GM20000 (cell line): Measurements from ENCODE around the gene SPIN1.

Experiments
- DNase-seq: peaks from one replicate; pipeline ENCODE4 v3.0.0; 2012; ENCODE audit warnings: low spot score
- TF ChIP-seq, protein P1 (sequence below): IDR thresholded peaks from 2 replicates; pipeline ENCODE4 v1.5.1; 2012; ENCODE audit warnings: mild to moderate bottlenecking, control low read depth; ENCODE audit errors: extremely low read depth, missing control alignments

SPIN1 gene

GRCh38 chr9:88403340-88403739 is 15.1 kb downstream of the SPIN1 start:
- DNase-seq, result no peak
- TF ChIP-seq, protein P1, sequence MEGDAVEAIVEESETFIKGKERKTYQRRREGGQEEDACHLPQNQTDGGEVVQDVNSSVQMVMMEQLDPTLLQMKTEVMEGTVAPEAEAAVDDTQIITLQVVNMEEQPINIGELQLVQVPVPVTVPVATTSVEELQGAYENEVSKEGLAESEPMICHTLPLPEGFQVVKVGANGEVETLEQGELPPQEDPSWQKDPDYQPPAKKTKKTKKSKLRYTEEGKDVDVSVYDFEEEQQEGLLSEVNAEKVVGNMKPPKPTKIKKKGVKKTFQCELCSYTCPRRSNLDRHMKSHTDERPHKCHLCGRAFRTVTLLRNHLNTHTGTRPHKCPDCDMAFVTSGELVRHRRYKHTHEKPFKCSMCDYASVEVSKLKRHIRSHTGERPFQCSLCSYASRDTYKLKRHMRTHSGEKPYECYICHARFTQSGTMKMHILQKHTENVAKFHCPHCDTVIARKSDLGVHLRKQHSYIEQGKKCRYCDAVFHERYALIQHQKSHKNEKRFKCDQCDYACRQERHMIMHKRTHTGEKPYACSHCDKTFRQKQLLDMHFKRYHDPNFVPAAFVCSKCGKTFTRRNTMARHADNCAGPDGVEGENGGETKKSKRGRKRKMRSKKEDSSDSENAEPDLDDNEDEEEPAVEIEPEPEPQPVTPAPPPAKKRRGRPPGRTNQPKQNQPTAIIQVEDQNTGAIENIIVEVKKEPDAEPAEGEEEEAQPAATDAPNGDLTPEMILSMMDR, result no peak

GRCh38 chr9:88406051-88406450 is 17.8 kb downstream of the SPIN1 start:
- TF ChIP-seq, protein P1, result no peak
- DNase-seq, result no peak

- TF ChIP-seq, protein P1, result no peak
- DNase-seq, result no peak
These were observed 23.2 kb downstream of the SPIN1 start for GRCh38 chr9:88411471-88411870.

GRCh38 chr9:88414298-88414697 is 26.1 kb downstream of the SPIN1 start:
- DNase-seq, result no peak
- TF ChIP-seq, protein P1, result no peak

DNA sequence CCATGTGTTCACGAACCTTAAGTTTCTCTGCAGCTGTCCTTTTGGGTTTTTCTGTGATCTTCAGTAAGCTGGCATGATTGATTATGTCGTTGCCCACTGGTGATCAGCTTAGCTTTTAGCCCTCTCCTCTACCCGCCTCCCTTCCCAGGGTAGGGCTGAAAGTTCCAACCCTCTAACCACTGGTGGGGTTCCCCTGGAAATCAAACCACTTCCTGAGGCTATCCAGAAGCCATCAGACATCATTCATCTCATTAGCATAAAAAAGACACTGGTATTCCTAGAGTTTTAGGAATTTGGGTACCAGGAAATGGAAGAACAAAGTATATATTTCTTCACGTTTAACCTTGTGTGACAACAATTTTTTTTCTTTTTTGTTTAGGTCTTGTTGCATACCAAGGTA is 29.8 kb downstream of the SPIN1 start:
- TF ChIP-seq, protein P1, result no peak
- no peak for DNase-seq

- DNase-seq, result no peak
- TF ChIP-seq, protein P1, result no peak
These were observed 30.7 kb downstream of the SPIN1 start for GRCh38 chr9:88418715-88419540.

GRCh38 chr9:88420227-88420626 is 32.0 kb downstream of the SPIN1 start:
- TF ChIP-seq, protein P1, result no peak
- no peak for DNase-seq
